HPDE6-E6E7 (cell line): ENCODE measurements around the gene MAP3K7CL.

Experiments
- DNase-seq: peaks from one replicate; pipeline ENCODE4 v3.0.0; 2011; ENCODE audit warnings: missing footprints; ENCODE audit errors: extremely low spot score

MAP3K7CL gene

DNA sequence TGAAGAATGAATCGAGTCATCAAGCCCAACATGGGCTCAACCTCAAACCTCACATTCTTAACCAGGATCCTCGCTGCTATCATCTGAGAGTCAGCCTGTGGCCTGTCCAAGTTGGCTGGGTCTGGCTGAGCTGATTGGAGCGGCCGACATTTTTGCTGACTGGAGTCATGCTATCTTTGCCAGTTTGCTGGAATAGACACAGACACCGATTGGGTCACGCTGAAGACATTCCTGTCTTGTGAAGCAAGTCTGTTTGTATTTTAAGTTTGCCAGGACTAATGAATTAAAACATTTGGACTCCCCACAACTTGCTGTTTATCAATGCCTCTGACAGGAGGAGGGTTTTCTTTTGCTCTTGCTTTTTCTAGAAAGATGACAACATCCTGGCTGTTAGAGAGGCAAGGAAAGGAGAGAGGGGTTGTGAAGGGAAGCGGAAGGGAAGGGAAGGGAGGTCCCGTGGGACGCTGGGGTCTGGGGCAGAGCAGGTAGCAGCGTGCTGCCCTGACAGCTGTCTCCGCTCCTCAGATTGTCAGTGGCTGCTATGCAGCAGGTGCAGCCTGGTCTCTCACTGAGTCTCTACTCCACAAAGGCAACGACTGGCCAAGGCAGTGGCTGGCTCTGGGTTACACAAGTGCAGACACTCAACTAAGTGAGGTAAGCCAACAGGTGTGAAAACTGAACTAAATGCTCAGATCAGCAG lies at the start of gene MAP3K7CL:
TSS of gene MAP3K7CL (plus strand) at position 375 of the 700 bp plus-strand sequence. CDS start 2,701 bp downstream, outside the sequence.
- DNase-seq: no peak

DNA sequence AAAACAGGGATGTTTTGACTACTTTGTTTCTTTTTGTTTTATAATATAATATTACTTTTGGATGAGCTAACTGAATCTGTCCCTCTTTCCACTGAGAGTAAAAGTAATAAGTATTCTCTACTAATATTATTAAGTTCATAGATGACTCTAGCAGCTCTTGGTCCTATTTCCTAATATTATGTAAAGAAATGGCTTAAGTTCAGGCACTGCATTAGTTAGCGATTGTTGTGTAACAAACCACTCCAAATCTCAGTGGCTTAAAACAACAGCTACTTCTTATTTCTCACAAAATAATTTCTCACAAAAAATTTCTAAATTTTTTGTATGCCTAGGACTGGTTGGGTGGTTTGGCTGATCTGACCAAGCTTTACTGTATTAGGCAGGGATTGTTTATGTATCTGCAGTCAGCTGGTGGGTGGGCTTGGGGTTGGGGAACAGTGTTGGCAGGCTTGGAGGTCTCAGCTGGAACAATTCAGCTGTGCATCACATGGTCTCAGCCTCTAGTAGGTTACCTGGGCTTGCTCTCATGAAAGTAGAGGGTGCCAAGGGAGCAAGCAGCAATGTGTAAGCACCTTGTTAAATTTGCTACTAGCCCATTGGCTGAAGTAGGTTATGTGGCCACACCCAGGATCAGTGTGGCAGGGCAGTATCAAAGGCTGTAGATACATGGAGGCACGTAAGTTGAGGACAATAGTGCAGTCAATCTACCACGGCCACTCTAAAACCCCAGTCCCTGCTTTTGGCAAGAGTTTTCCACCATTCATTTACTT lies 48.2 kb upstream of the MAP3K7CL start:
- DNase-seq: no peak

DNA sequence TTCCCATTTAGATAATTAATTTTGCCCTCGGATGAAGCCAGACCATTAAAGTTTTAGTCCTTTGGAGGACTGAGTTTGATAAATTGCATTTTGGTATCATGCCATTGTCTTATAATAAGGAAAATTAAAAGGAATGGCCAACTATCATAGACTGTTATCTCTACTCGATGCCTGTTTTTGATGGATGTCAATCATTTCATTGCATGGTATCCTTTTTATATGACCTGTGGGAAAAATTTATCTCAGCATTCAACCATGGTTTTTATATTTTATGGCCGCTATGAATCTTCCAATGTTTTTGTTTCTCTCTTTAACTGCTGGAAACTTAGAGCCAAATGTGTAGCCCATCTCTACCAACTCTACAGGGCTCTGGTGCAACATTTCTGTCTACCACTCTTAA lies 47.1 kb upstream of the MAP3K7CL start:
- DNase-seq: no peak

DNA sequence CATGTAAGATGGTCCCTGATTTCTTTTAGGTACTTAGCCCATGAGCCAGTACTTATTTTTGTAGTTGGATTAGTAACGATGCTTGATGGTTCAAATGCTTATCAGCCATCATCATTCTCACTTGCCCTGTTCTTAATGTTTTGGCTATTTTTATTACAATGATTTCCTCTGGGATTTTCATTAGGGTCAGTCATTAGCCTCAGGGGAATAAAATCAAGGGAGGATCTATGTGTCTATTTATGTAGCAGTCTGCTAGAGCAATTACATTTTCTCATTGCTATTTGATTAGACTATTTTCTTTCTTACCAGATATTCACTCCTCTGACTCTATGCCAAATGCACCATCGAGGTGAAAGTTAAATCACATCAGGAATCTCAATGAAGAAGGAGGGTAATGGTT lies 46.1 kb upstream of the MAP3K7CL start:
- no peak for DNase-seq

GRCh38 chr21:29085106-29085752 lies 45.2 kb upstream of the MAP3K7CL start:
- no peak for DNase-seq

DNA sequence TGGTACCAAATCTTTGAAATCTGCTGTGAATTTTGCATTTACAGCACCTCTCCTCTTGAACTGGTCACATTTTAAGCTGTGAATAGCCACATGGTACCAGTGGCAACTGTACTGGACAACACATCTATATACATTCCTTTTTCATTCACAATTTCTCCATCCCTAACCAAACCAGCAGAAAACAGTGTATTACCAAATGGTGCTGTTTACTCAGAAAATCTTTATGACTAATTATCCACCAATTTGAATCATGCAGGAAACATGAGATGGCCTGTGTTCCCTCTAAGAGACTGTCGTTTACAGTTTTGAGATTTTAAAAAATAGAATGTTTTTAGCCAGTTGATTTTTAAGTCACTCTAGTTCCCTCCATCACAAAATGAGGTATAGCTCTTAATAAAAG lies 39.4 kb upstream of the MAP3K7CL start:
- peak; percentile 57 for DNase-seq

DNA sequence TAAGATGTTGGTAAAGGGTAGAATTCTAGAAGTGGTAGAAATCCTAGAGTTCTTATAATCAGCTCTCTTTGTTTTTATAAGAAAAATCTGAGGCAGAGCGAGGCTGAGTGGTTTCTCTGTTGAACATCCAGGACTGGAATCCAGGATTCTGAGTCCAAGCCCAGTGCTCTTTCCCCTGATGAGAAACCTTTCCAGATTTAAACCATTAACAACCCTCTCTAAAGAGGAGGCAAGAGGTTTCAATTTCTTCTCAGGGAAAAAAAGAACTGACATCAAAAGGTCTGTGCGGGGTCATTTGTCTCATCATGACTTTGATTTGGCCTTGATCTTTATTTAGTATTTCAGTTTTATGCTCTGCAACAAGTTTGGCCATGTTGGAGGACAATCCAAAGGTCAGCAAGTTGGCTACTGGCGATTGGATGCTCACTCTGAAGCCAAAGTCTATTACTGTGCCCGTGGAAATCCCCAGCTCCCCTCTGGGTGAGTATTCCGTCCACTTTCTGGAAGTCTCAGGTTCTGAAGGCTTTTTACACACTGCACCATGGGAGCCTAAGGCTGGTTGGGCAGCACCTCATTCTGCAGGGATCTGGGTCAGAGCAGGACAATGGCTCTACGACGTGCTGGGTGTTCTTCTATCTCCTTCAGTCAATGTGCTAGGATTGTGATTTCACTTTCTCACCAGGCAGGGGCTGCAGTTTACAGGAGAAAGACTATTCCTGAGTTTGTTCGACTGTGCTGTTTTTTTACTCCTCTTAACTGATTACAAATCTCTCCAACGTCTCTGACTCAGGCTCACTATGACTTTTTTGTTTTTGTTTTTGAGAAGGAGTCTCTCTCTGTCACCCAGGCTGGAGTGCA lies 38.1 kb upstream of the MAP3K7CL start:
- no peak for DNase-seq

DNA sequence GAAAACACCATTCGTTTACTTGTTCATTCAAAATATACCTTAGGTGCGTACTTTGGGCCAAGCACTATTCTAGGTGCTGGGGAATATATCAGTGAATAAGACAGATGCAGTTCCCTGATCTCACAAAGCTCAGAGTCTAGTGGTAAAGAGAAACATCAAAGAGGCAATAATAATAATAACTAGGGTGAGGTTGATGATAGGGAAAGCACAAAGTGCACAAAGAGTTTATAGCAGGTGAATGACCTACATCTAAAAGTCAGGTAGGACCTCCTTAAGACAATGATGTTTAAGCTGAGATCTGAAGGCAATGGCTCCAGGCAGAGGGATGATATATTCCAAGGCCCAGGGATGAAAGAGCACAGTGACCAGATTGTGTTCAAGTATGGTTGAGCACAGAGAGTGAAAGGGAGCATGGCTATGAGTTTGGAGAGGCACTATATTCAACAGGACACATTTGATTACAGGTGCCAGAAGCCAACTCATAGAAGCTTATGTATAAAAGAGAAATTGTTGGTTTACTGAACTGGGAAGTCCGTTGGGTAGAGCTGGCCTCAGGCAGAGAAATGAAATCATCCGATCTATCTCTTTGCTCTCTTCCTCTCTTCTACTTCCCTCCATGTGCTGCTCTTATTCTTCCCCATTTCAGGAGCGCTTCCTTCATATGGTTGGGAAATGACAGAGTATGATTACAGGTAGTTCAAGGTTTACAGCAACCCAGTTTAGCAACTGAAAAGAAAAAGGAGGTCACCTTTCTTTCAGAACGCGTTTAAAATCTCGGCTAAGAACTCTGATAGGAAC lies 34.0 kb upstream of the MAP3K7CL start:
- DNase-seq: no peak

DNA sequence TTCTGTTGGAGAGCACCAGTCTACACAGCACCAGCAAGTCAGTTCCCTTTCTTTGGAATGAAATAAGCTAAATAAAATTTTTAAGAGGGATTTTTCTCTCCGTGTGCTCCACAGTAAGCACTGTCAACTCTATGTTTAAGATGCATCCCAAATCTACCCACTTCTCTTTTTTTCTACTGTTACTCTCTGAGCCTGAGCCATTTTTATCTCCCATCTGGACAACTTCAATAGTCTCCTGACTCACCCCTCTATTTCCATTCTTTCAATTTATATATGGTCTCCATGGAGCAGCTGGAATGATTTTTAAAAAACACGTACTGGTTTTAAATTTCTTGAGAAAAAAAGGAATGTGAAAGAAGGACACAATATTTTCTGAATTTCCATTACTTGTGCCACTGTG lies 32.3 kb upstream of the MAP3K7CL start:
- no peak for DNase-seq

GRCh38 chr21:29102791-29103257 lies 27.6 kb upstream of the MAP3K7CL start:
- DNase-seq: no peak

- no peak for DNase-seq
Measured at GRCh38 chr21:29104239-29104708, 26.2 kb upstream of the MAP3K7CL start.

DNA sequence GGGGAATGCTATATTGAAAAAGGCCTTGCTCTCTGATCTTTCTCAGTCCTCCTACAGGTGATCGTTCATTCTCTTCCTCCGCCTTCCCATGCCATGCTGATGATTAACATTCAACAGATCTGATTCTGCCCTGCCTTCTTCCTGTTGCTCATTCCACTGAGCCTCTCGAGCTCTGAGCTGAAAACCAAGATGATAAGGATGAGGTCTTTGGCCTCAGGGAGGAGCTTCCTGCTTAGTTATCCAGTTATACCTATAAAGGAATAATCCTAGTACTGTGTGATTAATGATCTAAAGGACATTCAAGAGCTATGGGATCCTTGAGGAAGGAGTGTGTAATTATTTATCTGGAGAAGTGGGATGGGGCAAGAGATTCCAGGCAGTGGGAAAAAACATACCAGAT lies 25.2 kb upstream of the MAP3K7CL start:
- DNase-seq: peak; percentile 79

- DNase-seq: peak; percentile 51
Measured at GRCh38 chr21:29114765-29115500, 15.5 kb upstream of the MAP3K7CL start.

DNA sequence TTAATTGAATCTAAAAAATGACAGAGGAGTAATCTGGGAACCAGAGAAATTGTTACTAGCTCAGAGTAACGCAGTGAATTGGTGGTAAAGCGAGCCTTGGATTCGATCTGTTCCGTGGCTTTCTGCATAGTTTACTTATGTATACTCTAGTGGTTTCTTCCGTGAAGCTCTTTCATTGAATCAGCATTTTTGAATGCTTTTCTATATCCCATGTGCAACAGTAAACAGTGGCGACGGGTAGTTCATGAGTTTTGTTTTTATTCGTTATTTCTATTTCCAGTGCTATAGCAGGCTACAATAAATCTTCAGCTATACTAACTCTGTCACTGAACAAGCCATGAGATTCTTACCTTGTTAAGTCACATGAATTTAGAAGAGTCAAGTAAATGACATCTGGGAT lies 14.5 kb upstream of the MAP3K7CL start:
- DNase-seq: no peak

DNA sequence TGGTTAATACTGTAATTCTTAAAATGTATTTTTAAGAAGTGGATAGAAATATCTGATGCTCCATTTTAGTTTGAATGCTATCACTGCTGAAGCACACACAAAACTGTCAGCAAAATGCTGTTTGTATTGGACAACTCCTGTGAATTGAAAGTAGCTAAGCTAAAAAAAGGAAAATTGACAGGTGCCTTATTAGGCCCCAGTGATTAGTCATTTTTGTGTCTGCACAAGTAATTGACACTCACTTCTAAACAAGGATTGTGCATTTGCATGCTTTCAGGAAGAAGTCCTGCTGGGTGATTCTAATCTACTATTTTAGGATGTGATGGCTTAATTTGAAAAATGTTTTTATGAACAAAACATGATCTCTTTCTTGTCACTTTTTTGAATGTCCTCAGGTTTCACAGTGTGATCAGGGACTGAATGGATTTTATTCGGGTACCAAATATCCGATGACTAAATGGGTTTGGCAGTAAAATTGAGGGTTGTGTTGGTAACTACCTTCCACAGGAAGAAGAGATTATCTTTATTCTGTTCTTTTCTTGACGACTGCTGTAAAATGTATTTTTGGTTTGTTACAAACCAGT lies 13.0 kb upstream of the MAP3K7CL start:
- DNase-seq: no peak

DNA sequence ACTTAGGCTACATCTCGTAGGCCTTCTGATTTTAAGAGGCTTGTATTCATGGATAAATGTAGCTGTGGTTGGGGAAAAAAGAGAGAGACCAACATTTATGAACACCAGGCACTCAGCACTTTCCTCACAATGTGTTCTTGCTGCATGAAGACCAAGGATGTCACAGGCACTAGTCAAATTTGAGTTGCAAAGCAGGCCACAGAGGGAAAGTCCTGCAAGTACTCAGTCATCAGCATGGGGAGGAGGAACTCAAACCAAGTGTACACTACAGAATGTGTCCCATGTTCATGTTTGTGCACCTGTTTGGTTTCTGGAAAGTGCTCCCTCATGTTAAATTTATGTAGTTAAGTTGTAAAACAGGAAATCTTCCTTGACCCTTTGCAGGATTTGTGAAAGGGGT lies 8.7 kb upstream of the MAP3K7CL start:
- no peak for DNase-seq

DNA sequence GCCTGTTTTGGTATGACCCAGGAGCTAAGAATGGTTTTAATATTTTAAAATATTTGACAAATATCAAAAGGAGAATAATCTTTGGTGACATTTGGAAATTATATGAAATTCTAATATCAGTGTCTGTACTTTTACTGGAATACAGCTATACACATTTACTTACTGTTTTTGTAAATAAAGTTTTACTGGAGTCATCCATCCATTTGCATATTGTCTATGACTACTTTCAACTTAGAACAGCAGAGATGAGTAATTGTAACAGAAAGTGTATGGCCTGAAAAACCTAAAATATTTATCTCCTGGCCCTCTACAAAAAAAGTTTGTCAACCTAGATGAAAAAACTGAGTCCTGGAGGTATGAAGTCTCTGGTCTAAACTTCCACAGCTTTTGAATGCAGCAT lies 5.8 kb upstream of the MAP3K7CL start:
- DNase-seq: no peak

GRCh38 chr21:29125191-29125590 lies 5.3 kb upstream of the MAP3K7CL start:
- no peak for DNase-seq

DNA sequence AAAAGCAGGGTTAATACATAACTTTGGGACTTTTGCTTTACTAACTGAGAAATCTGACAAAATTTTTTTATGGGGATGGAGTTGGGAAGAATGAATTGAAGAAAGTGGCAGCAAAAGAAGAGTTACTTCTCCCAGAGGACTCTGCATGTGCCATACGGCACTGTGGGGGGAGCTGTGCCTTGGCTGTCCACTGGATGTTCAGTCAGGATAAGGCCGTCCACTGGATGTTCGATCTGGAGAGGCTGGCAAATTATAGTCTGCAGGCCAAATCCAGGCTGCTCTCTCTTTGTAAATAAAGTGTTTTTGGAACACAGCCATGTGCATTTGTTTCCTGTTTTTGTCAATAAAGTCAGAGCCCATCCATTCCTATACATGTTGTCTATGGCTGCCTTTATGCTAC lies 4.5 kb upstream of the MAP3K7CL start:
- no peak for DNase-seq

DNA sequence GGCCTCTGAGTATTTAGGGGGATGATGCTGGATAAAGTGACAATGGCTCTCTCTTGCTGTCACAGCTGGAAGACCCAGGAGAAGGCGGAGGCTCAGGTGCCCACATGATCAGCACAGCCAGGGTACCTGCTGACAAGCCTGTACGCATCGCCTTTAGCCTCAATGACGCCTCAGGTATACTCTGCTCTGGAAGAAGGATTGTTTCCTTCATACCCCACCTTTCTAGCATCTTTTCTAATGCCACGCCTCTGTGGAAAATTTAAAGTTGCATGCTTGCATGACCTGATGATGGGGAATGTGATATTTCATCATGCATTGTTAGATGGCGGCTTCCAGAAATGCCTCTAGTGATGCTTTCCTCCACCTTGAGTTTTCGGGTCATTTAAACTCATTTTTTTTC lies 2.8 kb downstream of the MAP3K7CL start:
- no peak for DNase-seq
